ENCODE measurements around the gene FBXO2.
A peak's percentile ranks its signal among the peaks of the same experiment; 100 is the strongest.

The FBXO2 gene

DNA sequence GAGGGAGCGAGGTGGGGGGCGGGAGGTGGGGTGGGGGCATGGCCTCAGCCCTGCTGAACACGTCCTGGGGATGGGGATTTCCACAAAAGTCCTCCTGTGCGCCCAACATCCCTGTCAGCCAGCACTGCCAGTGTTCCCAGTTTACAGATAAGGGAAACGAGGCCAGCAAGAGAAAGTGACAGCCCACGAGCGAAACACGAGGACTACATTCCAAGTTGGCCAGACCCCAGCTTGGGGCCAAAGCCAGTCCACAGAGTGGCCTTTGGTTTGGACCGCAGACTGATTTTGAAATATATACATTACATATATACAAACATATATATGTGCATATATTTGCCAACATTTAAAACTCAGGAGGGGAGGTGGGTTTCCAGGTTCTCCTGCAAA is 5.0 kb downstream of the FBXO2 start:
- TF ChIP-seq, protein P1, sequence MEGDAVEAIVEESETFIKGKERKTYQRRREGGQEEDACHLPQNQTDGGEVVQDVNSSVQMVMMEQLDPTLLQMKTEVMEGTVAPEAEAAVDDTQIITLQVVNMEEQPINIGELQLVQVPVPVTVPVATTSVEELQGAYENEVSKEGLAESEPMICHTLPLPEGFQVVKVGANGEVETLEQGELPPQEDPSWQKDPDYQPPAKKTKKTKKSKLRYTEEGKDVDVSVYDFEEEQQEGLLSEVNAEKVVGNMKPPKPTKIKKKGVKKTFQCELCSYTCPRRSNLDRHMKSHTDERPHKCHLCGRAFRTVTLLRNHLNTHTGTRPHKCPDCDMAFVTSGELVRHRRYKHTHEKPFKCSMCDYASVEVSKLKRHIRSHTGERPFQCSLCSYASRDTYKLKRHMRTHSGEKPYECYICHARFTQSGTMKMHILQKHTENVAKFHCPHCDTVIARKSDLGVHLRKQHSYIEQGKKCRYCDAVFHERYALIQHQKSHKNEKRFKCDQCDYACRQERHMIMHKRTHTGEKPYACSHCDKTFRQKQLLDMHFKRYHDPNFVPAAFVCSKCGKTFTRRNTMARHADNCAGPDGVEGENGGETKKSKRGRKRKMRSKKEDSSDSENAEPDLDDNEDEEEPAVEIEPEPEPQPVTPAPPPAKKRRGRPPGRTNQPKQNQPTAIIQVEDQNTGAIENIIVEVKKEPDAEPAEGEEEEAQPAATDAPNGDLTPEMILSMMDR (IDR thresholded peaks at IDR 0.05; ENCODE audit: borderline replicate concordance, control extremely low read depth, extremely low read depth, insufficient read depth, missing control alignments), result no peak
- in situ Hi-C loops (cut with MboI; ENCODE audit: low sequenced_read_pairs, unreplicated experiment), result loop anchor here (25.0 kb wide), 2 partner anchors 337 to 587 kb away; partner anchors contain the start of gene SRM

DNA sequence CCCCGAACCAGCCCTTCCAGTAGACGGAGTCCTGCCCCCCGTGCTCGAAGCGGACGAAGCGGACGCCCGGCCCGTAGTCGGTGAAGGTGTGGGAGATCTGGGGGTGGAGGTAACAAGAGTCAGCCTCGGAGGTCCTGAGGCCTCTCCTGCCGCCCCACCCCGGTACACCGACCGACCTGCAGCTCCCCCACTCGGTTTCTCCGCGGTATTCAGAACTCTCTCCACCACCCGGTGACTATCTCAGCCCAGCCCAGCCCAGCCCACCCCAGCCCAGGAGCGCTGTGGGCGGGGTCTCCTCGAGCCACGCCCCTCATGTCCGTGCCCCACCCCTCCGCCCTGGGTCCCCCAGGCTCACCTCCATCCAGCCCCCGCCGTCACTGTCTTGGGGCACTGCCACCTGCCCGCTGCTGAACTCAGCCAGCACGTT is 5.5 kb downstream of the FBXO2 start:
- no peak for DNase-seq (ENCODE audit: low spot score)
- TF ChIP-seq, protein P1 (IDR thresholded peaks at IDR 0.05; ENCODE audit: borderline replicate concordance, control extremely low read depth, extremely low read depth, insufficient read depth, missing control alignments), result no peak
- in situ Hi-C loops (cut with MboI; ENCODE audit: low sequenced_read_pairs, unreplicated experiment), result loop anchor here (25.0 kb wide), 2 partner anchors 336 to 586 kb away; partner anchors contain the start of gene SRM

More for the DNA sequence above, 5.0 kb downstream of the FBXO2 start:
- no peak for DNase-seq (ENCODE audit: low spot score)

DNA sequence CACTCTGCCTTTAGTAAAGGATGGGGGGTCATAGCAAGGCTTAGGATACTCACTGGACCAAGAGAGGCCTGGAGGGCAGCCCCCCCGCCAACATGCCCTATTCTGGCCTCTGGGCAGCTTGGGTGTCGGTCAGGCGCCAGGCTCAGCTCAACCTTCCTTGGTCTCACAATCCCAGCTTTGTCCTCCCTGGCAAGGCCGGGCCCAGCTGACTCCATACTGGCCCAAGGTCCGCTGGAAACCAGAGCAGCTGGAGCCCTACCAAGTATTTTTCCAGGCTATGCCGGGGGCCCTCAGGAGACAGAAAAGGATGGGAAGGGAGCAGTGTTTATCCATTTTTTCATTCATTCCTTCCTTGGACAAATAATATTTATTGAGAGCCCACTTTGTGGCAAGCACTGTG is 6.2 kb downstream of the FBXO2 start:
- TF ChIP-seq, protein P1 (IDR thresholded peaks at IDR 0.05; ENCODE audit: borderline replicate concordance, control extremely low read depth, extremely low read depth, insufficient read depth, missing control alignments), result no peak
- no peak for DNase-seq (ENCODE audit: low spot score)
- in situ Hi-C loops (cut with MboI; ENCODE audit: low sequenced_read_pairs, unreplicated experiment), result loop anchor here (25.0 kb wide), 2 partner anchors 336 to 586 kb away; partner anchors contain the start of gene SRM

DNA sequence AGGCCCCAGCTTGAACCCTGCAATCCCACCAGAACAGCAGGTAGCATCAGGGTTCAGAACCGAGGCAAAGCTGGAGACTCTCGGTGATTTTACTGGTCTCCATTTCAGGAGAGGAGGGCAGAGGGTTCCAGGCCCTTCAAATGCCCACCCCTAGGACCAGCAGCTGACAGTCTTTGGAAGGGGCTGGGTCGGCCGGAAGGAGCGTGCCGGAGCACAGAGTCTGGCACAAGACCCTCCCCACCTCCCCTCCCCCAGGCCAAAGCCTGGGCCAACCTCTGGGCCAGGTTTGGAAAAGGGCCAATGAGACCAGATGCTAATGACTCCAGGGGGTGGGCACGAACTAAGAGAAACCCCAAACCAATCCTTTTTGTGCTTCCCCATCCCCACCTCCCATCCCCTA is 6.9 kb downstream of the FBXO2 start:
- no peak for DNase-seq (ENCODE audit: low spot score)
- TF ChIP-seq, protein P1 (IDR thresholded peaks at IDR 0.05; ENCODE audit: borderline replicate concordance, control extremely low read depth, extremely low read depth, insufficient read depth, missing control alignments), result no peak
- in situ Hi-C loops (cut with MboI; ENCODE audit: low sequenced_read_pairs, unreplicated experiment), result loop anchor here (25.0 kb wide), 2 partner anchors 335 to 585 kb away; partner anchors contain the start of gene SRM

DNA sequence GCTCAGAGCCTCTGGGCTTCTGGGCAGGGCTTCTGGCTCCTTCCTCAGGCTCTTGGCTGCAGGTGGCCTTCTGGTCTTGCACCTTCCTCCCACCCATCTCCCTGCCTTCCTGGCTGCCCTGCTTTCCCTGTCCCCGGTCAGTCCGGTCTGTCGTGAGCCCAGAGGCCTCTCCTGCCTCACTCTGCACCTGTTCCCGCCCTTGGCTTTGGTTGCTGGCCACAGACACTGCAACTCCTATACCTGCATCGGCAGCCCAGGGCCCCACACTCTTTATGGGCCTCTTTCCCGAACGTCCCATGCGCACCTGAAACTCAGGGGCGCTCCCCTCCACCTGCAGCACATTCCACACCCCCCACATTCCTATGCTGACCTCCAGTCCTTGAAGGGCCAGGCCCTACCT is 7.9 kb downstream of the FBXO2 start:
- TF ChIP-seq, protein P1 (IDR thresholded peaks at IDR 0.05; ENCODE audit: borderline replicate concordance, control extremely low read depth, extremely low read depth, insufficient read depth, missing control alignments), result no peak
- no peak for DNase-seq (ENCODE audit: low spot score)
- in situ Hi-C loops (cut with MboI; ENCODE audit: low sequenced_read_pairs, unreplicated experiment), result loop anchor here (25.0 kb wide), 2 partner anchors 334 to 584 kb away; partner anchors contain the start of gene SRM

DNA sequence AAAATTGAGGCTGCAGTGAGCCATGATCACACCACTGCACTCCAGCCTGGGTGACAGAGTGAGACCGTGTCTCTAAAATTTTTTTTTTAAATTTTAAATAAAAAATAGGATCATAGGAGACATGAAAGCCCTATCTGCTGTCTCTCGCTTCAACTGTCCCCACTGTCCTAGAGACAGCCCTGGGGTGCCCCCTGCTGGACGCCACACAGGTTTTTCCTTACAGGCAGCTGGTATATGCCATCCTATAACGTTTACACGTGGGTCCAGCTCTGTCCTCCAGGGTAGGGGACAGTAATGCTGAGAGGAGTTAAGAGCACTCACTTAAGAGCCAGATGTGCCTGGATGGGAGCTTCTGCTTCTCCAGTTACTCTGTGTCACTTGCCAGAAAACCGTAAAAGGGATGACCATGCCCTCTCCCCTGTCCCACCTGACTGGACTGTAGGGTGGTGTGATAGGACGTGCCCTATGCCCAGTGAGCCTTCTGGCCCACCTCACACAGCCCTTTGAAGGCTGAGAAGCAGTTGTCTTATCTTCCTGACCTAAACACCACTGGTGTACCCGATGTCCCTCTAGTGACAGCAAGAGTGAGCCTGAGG is 8.5 kb downstream of the FBXO2 start:
- TF ChIP-seq, protein P1 (IDR thresholded peaks at IDR 0.05; ENCODE audit: borderline replicate concordance, control extremely low read depth, extremely low read depth, insufficient read depth, missing control alignments), result peak; percentile 49
- in situ Hi-C loops (cut with MboI; ENCODE audit: low sequenced_read_pairs, unreplicated experiment), result loop anchor here (25.0 kb wide), 2 partner anchors 333 to 583 kb away; partner anchors contain the start of gene SRM
- DNase-seq (ENCODE audit: low spot score), result peak; percentile 75

Measured in GM13976 (cell line).